GM19238 (cell line): ENCODE measurements around the gene PCNX4.
A peak's percentile ranks its signal among the peaks of the same experiment; 100 is the strongest.
"Not testable (repeated sequence)": the region's sequence is repeated elsewhere in the genome, so short reads cannot be mapped to it uniquely, and the experiment has no call there.

Experiments
- DNase-seq: peaks from one replicate; pipeline ENCODE4 v3.0.0; 2011; ENCODE audit warnings: low spot score; ENCODE audit not compliant: insufficient read length

Gene PCNX4

DNA sequence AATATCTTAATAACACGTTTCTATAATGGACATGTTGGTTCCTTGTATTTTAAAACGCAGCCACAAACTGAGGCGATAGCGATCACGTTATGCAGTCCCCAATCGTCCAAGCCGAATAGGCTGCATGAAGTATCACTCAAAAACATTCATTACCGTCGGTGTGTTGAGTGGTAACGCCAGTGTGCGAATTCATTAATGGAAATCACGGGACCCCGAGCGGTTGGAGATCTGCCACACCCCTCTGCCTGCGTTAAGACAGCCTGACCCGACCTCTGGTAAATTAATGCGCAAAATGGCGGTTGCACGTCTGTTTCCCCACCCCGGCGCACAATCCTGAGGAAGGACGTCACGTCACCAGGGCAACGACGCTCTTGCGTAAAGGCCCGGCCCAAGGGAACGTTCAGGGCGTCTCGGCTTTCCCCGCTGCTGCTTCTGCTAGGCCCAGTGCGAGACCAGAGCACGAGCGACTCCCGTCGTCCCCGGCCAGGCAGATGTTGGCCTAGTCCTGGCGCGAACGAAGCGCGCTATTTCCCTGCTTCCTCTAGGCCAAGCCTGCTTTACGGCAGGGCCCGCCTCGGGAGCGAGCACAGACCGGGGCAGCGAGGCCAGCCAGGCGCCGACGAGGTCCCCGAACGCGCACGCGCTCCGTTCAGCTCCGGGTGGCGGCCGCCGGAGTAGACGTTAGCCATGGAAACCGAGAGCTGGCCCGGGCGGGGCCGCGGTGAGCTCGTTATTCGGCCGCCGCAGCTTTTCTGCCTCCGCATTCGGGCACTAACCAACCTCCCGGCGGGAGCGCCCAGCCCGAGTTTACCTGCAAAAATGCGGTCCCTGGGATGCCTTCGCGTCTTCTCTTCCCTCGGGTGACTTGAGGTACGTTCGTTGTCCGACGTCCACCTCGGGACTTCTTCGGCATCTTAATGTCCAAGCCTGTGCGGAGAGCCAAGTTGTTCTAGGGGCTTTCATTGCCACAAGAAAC, at the start of gene PCNX4:
Gene PCNX4 (plus strand): TSS at position 374 of the 976 bp plus-strand sequence. CDS start 15,716 bp downstream, outside the sequence.
- DNase-seq: peak; percentile 69

DNA sequence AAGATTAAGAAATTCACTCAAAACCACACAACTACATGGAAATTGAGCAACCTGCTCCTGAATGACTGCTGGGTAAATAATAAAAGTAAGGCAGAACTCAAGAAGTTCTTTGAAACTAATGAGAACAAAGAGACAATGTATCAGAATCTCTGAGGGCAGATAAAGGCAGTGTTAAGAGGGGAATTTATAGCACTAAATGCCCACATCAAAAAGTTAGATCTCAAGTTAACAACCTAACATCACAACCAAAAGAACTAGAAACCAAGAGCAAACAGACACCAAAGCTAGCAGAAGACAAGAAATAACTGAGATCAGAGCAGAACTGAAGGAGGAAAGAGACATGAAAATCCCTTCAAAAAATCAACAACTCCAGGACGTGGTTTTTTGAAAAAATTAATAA, 43.7 kb upstream of the PCNX4 start:
- not testable (repeated sequence) for DNase-seq

- DNase-seq: no peak
These were observed 40.0 kb upstream of the PCNX4 start for GRCh38 chr14:60051721-60052221.

DNA sequence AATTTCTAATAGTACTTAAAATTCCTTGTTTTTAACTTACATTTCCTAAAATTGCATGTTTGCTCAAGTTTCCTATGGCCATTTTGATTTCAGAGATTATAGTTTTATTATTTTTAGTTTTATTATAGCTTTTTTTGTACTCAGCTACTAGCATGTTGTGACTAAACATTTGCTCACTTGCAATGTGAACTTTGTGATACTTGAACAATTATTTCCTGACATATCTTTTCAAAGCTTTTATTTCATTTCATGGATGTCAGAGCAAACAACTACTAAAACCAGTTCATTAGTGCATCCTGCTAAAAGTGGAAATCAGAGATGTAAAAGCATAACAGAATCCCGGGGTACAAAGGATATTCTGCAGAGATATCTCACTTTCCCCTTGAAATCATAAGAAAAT, 33.6 kb upstream of the PCNX4 start:
- no peak for DNase-seq

DNA sequence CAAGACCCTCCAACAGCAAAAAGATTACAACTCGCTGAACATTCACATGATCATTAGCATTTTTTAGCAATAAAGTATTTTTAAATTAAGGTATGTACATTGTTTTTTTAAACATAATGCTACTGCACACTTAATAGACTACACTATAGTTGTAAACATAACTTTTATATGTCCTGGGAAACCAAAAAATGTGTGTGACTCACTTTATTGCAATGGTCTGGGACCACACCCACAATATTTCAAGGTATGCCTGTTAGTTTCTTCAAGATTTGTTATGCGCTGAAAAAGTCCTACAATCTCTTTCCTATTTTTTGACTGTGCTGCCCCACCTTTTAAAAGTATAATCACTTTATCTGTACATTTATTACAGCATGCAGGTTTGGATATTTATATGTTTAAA, 30.4 kb upstream of the PCNX4 start:
- DNase-seq: no peak

DNA sequence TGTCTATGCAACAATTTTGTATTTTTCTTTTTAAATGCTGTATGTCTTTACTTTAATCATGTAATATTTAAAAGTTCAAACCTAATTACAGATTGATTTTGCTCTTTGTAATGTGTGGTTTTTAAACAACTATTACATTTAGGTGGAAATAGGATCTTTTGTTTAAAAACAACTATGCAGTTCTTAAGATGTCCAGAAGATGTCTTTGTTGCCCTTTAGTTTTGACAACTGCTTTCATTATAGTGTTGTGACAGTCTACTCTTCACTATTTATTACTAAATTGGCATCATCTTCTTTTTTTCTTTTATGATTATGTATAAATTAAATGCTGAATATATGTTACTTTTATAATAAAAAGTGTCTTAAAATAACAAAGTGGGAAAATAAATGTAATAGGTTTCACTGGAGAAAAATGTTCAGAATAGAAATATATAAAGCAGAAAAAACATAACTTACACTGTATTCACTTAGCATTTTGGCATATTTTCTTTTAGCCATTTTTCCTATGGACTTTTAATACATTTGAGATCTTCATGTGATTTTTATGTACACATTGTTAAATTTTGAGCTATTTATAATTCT, 27.1 kb upstream of the PCNX4 start:
- DNase-seq: no peak

DNA sequence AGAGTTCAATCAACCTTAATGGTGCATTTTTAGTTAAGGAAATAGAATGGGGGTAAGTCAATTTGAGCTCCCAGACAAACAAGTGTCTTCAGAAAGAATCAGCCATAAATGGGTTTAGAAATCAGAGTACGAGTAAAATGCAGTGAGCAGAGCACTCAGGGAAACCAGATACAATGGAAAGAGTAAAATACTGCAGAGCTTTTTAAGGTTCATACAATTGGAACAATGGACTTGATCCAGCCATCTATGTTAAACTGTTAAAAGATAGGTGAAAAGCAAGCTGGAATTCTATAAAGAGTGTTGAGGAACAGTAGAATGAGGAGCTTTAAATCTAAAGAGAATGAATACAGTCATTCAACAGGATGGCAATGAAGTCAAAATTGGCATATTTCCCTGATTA, 23.8 kb upstream of the PCNX4 start:
- DNase-seq: no peak

- no peak for DNase-seq
These were observed 12.0 kb upstream of the PCNX4 start for GRCh38 chr14:60079723-60080122.

- DNase-seq: no peak
These were observed 6.6 kb upstream of the PCNX4 start for GRCh38 chr14:60085085-60085484.

DNA sequence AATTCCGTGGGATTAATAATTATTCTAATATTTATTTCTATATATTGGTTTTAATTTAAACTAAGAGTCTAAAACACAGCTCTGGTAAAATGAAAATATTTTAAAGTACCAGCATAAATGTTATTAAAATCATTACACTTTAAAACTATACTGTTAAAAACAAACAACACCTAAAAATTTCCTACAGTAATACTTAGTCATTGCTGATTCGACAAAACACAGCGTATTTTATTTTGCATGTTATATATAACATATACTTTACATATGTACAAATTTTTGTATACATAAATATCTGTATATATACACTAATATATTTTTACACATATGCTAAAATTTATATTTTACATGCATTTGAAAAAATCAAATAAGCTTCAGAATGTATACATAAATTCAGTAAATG, 6.0 kb upstream of the PCNX4 start:
- no peak for DNase-seq

- no peak for DNase-seq
These were observed 4.1 kb upstream of the PCNX4 start for GRCh38 chr14:60087668-60088067.

- no peak for DNase-seq
These were observed 2.5 kb upstream of the PCNX4 start for GRCh38 chr14:60089221-60089620.

- DNase-seq: no peak
These were observed 731 bp upstream of the PCNX4 start for GRCh38 chr14:60090864-60091519.

- no peak for DNase-seq
These were observed 800 bp downstream of the PCNX4 start for GRCh38 chr14:60092526-60092920.

GRCh38 chr14:60093080-60093479, 1.4 kb downstream of the PCNX4 start:
- no peak for DNase-seq

DNA sequence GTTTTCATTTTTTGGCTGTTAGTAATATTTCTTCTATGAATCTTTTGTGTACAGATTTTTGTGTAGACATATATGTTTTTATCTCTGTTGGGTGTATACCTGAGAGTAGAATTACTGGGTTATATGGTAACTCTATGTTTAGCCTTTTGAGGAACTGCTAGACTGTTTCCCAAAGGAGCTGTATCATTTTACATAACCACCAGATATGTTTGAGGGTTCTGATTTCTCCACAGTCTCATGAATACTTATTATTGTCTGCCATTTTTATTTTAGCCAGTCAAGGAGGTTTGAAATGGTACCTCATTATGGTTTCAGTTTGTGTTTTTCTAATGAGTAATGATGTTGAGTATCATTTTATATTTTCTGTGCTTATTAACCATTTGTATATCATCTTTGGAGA, 1.9 kb downstream of the PCNX4 start:
- no peak for DNase-seq

DNA sequence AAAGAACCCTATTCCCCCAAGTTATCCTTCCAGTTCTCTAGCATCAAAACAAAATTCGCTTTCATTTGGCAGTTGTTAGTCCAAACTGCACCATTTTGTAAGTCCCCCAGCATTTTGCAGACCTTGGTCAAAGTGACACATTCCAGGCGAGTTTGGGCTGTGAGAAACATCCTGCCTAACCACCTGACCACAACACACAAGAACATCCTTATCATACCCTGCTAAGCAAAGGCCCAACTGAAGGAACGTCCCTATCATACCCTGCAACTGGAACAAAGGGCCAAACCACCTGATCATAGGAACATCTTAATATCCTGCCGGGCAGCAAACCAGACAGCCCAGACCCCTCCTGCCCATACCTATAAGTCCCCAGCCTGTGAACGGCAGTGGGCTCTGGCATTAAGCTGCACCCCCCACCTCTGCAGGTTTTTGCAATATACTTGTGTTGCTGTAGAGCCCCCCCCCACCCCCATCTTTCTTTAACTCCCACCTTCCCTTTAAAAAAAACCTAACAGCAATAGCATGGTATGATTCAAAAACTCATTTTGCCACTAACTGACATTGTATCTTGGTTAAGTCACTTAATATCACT, 2.7 kb downstream of the PCNX4 start:
- no peak for DNase-seq

GRCh38 chr14:60095231-60095630, 3.5 kb downstream of the PCNX4 start:
- DNase-seq: no peak

- DNase-seq: no peak
These were observed 4.2 kb downstream of the PCNX4 start for GRCh38 chr14:60095781-60096450.

DNA sequence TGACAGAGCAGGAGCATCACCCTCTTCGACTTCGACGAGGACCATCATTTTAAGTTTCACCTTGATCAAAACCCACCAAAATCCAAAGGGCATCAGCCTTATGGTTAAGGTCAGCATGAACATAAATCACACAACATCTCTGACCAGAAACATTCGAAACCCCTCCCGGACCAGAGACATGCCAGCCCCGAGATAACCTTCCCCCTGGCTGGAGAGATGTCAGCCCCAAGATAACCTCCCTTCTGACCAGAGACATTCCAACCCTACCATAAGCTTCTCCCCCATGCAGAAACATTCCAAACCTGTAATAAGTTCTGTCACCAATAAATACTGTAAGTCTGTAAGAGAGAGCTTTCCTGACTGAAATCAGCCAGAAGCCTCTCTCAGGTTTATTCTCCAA, 6.3 kb downstream of the PCNX4 start:
- DNase-seq: no peak

DNA sequence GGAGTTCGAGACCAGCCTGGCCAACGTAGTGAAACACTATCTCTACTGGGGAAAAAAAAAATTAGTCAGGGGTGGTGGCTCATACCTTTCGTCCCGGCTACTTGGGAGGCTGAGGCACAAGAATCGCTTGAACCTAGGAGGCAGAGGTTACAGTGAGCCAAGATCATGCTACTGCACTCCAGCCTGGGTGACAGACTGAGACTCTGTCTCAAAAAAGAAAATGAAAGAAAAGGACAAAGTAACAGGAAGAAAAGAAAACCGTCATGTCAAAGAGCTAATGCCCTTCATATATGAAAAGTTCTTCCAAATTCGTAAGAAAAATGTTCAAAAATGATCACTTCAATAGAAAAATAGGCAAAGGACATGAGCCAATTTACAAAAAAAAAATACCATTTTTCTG, 8.1 kb downstream of the PCNX4 start:
- not testable (repeated sequence) for DNase-seq
